ENCODE data around the gene PTPA.

Gene PTPA

GRCh38 chr9:129174724-129175514 lies 63.7 kb downstream of the PTPA start (continued):
- TF ChIP-seq ZNF19 (tag by site-specific recombination; IDR thresholded peaks at IDR 0.05; ENCODE audit: low read depth) (no peak), ZBTB10 (tag by site-specific recombination; IDR thresholded peaks at IDR 0.05) (peak; percentile 65), PRDM2 (tag by site-specific recombination; IDR thresholded peaks at IDR 0.05; ENCODE audit: borderline replicate concordance) (peak; percentile 37; the same call in 1 of the 2 replicates), YY1 (tag by site-specific recombination; IDR thresholded peaks at IDR 0.05) (no peak), ZBTB8A (tag by site-specific recombination; IDR thresholded peaks at IDR 0.05) (0 out of 2 replicates have a peak, but pooled peaks have one; percentile 25), SETDB1 (IDR thresholded peaks at IDR 0.05; ENCODE audit: insufficient read length, low read length) (no peak), ZNF623 (tag by site-specific recombination; IDR thresholded peaks at IDR 0.05) (peak; percentile 96), ZNF202 (tag by site-specific recombination; IDR thresholded peaks at IDR 0.05; ENCODE audit: borderline replicate concordance) (no peak), ZNF311 (tag by site-specific recombination; IDR thresholded peaks at IDR 0.05; ENCODE audit: borderline replicate concordance) (no peak), TSHZ1 (tag by site-specific recombination; IDR thresholded peaks at IDR 0.05; ENCODE audit: borderline replicate concordance) (no peak), ZFHX2 (tag by site-specific recombination; conservative IDR thresholded peaks at IDR 0.05) (peak; percentile 85), INSM2 (tag by site-specific recombination; IDR thresholded peaks at IDR 0.05) (no peak), ZNF544 (tag by site-specific recombination; IDR thresholded peaks at IDR 0.05) (no peak), KLF7 (tag by site-specific recombination; IDR thresholded peaks at IDR 0.05; ENCODE audit: borderline replicate concordance) (0 out of 2 replicates have a peak, but pooled peaks have one; percentile 11), ZEB2 (tag by site-specific recombination; IDR thresholded peaks at IDR 0.05) (peak; percentile 90), ZNF221 (tag by site-specific recombination; IDR thresholded peaks at IDR 0.05; ENCODE audit: borderline replicate concordance) (no peak), ZNF596 (tag by site-specific recombination; IDR thresholded peaks at IDR 0.05) (no peak), ZNF521 (tag by site-specific recombination; IDR thresholded peaks at IDR 0.05) (no peak), ZBTB6 (tag by site-specific recombination; IDR thresholded peaks at IDR 0.05) (no peak), ZNF670 (tag by site-specific recombination; IDR thresholded peaks at IDR 0.05; ENCODE audit: low read depth) (no peak), GLI4 (tag by site-specific recombination; IDR thresholded peaks at IDR 0.05) (no peak), CTCF (tag by site-specific recombination; IDR thresholded peaks at IDR 0.05) (peak; percentile 80)

Measured in HEK293 (cell line).